Activated naive CD4-positive, alpha-beta T cell treated with anti-CD3 and anti-CD28 coated beads, Interleukin-2, amount 50 U/mL, for 24 hours (primary cell): Measurements from ENCODE around the gene ASGR1.
A peak's percentile ranks its signal among the peaks of the same experiment; 100 is the strongest.

Source experiments
- H3K27ac Mint-ChIP-seq: one replicate; pipeline ENCODE4 v1.8.0; 2021; ENCODE audit warnings: mild to moderate bottlenecking, mixed read lengths
- H3K27me3 Mint-ChIP-seq: one replicate; pipeline ENCODE4 v1.8.0; 2021; ENCODE audit warnings: mixed read lengths
- H3K36me3 Mint-ChIP-seq: one replicate; pipeline ENCODE4 v1.8.0; 2021; ENCODE audit warnings: mixed read lengths
- H3K4me1 Mint-ChIP-seq: one replicate; pipeline ENCODE4 v1.8.0; 2021; ENCODE audit warnings: mixed read lengths
- H3K4me3 Mint-ChIP-seq: one replicate; pipeline ENCODE4 v1.8.0; 2021; ENCODE audit warnings: mild to moderate bottlenecking, mixed read lengths
- H3K9me3 Mint-ChIP-seq: one replicate; pipeline ENCODE4 v1.8.0; 2021; ENCODE audit warnings: mixed read lengths

The ASGR1 gene

DNA sequence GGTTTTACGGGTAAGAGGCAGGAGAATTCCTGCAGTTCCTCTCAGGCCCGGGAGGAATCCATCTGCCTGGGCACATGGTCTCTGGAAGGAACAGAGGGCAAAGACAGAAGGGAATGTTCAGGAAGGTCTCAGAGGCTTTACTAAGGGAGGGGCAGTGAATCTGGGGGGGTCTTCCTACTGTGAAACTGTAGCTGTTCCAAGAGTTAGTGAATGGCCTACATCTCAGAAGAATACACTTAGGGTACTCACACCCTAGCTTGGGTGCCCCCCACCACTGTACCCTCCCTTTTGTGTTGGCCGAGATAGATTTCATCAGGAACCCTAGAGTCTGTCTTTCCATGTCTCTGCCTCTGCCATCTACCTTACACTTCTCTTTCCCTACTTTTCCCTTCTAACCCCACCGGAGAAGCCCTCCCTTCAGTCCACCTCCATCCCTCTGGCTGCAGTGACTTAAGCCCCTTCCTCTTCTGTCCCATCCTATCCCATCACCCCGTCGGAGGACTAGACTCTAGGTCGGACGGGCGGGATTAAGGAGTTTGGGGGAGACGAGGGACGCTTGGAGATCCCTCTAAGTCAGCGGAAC lies 40.1 kb upstream of the ASGR1 start:
- peaks cover 4% of the 10 kb centered on the region for H3K36me3 Mint-ChIP-seq
- H3K9me3 Mint-ChIP-seq: no peaks in the 10 kb centered on the region
- H3K4me3 Mint-ChIP-seq: peak overlapping the region; percentile 92
- no peaks in the 10 kb centered on the region for H3K27me3 Mint-ChIP-seq
- H3K4me1 Mint-ChIP-seq: peaks cover 64% of the 10 kb centered on the region
- H3K27ac Mint-ChIP-seq: peak overlapping the region; percentile 92

DNA sequence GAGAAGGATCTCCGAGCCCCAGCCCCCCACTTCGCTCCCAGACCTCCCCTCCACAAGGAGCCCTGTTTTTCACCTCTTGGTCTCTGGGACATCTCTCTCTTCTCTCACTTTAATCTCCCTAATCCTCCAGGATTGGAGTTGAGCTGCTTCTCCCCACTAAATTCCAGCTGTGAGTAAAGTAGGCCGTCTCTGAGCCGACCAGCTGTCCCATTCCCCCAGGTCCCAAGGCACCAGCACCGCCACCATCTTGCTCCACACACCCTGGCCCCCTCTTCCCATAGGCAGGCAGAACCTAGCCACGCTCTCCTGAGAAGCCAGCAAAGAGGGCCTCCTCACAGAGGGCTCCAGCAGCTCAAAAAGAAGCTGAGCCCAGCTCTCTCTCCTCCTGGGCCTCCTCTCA lies 39.6 kb upstream of the ASGR1 start:
- Mint-ChIP-seq H3K4me3 (peak overlapping the region; percentile 92), H3K27me3 (no peaks in the 10 kb centered on the region), H3K4me1 (peaks cover 69% of the 10 kb centered on the region), H3K27ac (peak overlapping the region; percentile 92), H3K36me3 (peaks cover 2% of the 10 kb centered on the region), H3K9me3 (no peaks in the 10 kb centered on the region)

DNA sequence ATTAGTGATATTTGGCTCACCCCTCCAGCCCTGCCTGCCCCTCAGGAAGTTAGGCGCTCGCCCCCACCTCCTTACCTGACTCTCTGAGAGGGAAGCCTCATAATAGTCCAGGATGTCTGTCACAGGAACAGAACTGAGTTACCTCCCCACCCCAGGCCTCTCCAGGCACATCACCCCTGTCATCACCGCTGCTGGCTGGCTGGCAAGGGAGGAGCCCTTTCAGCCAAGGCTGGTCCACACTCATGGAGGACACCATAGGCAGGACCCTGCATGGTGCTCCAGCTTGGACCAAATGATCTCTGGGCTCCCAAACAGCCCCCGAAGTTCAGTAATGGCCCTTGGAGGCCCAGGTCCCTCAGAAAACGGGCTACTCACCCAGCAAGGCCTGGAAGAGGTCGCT lies 39.0 kb upstream of the ASGR1 start:
- peaks cover 75% of the 10 kb centered on the region for H3K4me1 Mint-ChIP-seq
- no peaks in the 10 kb centered on the region for H3K9me3 Mint-ChIP-seq
- H3K4me3 Mint-ChIP-seq: peak overlapping the region; percentile 74

DNA sequence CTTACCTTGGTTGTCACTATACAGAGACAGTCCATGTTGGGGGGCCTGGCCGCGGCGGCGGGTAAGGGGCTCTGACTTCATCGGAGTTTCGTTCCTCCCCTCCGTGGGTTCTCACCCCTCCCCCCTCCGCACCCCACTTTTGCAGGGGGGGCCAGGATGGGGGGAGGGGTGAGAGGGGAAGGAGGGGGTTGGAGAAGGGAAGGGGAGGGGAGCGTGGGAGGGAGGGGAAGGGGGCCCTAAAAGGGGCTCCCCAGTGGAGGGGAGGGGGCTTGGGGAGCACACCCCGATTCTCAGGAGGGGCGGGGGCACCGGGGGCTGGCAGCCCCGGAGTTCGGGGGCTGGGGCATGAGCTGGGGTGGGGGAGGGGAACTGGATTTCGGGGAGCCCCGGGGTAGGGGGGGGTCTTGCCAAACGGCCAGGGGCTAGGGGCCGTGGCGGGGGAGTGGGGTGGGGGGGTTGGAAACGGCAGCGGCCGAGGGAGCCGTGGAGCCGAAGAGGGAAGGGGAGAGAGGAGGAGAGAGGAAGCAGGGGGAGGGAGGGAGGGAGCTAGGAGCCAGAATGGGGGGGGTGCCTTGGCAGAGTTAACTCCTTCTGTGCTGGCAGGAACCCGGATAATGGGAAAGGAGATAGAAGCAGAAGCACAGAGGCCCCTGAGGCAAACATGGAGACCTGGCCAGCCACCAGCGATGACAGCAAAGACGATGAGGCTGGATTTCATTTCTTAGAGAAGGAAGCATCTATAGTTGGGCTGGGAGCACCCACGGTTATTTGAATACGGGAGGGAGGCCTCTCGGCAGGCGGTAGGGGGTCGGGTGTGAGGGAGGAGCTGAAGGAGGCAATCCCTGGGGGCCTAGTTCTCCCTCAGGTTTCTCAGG lies 38.2 kb upstream of the ASGR1 start:
- Mint-ChIP-seq H3K36me3 (no peaks in the 10 kb centered on the region), H3K27ac (peak overlapping the region; percentile 85), H3K27me3 (no peaks in the 10 kb centered on the region), H3K9me3 (no peaks in the 10 kb centered on the region), H3K4me1 (peaks cover 78% of the 10 kb centered on the region), H3K4me3 (peak overlapping the region; percentile 74)

More for the DNA sequence above, 39.0 kb upstream of the ASGR1 start:
- Mint-ChIP-seq H3K27me3 (no peaks in the 10 kb centered on the region), H3K27ac (peak overlapping the region; percentile 65), H3K36me3 (no peaks in the 10 kb centered on the region)

DNA sequence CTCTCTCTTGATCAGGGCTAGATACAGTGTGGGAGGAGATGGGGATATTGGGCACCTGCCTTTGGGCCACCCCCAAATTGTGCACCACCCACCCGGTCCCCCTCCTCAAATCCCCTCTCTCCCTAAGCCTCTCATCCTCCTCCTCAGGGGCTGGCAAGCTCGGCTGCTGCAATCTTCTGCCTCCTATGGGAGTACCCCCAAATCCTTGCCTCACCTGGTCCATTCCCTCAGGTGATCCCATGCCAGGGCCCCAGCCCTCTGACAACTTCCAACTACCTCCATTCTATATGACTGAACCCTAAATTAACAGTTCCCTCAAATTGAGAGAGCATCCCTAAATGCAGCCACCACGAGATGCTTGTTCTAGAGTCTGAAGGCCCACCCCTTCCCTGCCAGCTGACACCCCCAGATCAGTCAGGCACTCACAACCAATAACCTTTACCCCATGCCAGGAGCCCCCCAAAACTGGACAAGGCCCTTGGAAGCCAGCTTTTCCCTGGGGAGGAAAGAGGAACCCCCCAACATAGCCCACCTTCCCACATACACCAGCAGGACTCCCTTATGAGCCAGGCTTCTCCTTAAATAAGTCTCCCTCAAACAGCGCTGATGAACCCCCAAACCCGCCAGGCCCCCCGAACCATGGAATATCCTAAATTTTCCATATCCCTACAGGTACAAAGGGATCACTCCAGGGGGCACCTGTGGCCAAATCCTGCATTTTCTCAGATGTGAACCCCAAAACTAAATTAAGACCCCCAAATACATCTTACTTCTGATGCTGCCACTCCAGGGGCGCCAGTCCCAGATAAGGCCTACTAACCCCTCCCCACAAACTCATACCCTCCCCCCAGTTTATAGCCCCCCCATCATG lies 37.3 kb upstream of the ASGR1 start:
- H3K4me1 Mint-ChIP-seq: peaks cover 83% of the 10 kb centered on the region
- H3K36me3 Mint-ChIP-seq: no peaks in the 10 kb centered on the region
- H3K9me3 Mint-ChIP-seq: no peaks in the 10 kb centered on the region
- peak overlapping the region; percentile 59 for H3K4me3 Mint-ChIP-seq
- no peaks in the 10 kb centered on the region for H3K27me3 Mint-ChIP-seq
- peak overlapping the region; percentile 48 for H3K27ac Mint-ChIP-seq

GRCh38 chr17:7215652-7216180 lies 36.5 kb upstream of the ASGR1 start:
- no peaks in the 10 kb centered on the region for H3K36me3 Mint-ChIP-seq
- peak overlapping the region; percentile 31 for H3K27ac Mint-ChIP-seq
- H3K4me1 Mint-ChIP-seq: peaks cover 75% of the 10 kb centered on the region
- peak overlapping the region; percentile 91 for H3K4me3 Mint-ChIP-seq
- no peaks in the 10 kb centered on the region for H3K9me3 Mint-ChIP-seq
- no peaks in the 10 kb centered on the region for H3K27me3 Mint-ChIP-seq

DNA sequence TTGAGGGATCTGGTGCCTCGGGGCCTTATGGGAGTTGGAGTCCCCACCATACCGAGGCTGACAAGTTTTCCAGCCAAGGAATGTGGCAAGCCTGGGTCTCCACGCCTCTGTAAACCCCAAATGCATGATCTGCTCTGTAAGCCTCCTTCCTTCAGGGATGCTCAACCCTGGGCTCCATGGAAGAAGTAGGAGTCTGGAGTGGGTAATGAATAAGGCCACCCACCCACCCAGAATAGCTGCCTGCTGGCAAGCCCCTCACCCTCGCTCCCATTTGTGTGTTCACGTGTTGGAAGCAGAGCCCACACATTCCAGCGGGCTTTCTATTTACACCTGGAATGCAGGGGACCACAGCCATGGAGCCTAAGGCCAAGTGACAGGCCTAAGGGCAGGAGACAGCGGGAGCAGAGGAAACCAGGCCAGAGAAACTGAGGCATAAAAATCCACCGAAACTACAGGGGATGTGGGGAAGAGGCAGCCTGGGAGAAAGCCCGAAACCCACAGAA lies 36.0 kb upstream of the ASGR1 start:
- Mint-ChIP-seq H3K27me3 (no peaks in the 10 kb centered on the region), H3K9me3 (no peaks in the 10 kb centered on the region), H3K4me1 (peaks cover 71% of the 10 kb centered on the region), H3K4me3 (peak overlapping the region; percentile 91), H3K36me3 (no peaks in the 10 kb centered on the region), H3K27ac (peak overlapping the region; percentile 99)

- Mint-ChIP-seq H3K36me3 (no peaks in the 10 kb centered on the region), H3K9me3 (no peaks in the 10 kb centered on the region), H3K4me3 (peak overlapping the region; percentile 91), H3K27ac (peak overlapping the region; percentile 99), H3K27me3 (no peaks in the 10 kb centered on the region), H3K4me1 (peaks cover 72% of the 10 kb centered on the region)
Measured at GRCh38 chr17:7214300-7215135, 35.3 kb upstream of the ASGR1 start.

- Mint-ChIP-seq H3K4me3 (peak overlapping the region; percentile 91), H3K27me3 (no peaks in the 10 kb centered on the region), H3K27ac (peak overlapping the region; percentile 99), H3K4me1 (peaks cover 66% of the 10 kb centered on the region), H3K9me3 (no peaks in the 10 kb centered on the region), H3K36me3 (no peaks in the 10 kb centered on the region)
Measured at GRCh38 chr17:7213895-7214299, 34.7 kb upstream of the ASGR1 start.

- Mint-ChIP-seq H3K9me3 (no peaks in the 10 kb centered on the region), H3K36me3 (no peaks in the 10 kb centered on the region), H3K27me3 (no peaks in the 10 kb centered on the region), H3K27ac (no peak overlapping the region), H3K4me3 (no peak overlapping the region), H3K4me1 (peaks cover 52% of the 10 kb centered on the region)
Measured at GRCh38 chr17:7211491-7212273, 32.5 kb upstream of the ASGR1 start.

DNA sequence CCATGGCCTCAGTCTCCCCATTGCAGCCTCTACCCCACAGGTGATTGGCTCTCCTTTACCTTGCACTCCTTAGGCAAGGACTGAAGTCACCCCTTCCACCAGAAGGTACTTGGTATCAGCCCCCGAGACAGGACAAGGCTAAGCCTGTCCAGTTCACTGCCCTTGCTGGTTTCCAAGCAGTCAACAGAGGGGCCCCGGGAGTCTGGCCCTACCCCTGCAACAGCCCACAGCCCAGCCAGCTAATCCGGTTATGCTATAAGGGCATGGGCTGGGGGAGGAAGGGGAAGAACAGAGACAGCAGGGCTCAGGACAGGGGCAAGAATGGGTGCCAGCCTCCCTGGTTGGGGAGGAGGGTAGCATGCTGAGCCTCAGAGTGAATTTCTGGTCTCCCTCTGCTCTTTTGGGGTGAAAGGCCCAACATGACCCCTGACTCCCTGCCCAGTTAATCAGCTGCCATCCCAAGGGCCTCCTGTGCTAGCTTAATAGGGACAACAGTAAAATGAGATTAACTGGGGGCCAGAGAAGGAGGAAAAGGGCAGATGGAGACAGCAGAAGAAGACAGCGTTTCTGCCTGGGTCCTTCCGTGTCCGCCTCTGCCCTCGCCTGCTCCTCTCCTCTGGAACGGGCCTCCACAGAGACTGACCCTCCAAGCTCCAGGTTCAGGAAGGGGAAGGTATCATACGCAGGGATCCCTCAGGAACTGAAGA lies 29.7 kb upstream of the ASGR1 start:
- Mint-ChIP-seq H3K4me1 (peaks cover 52% of the 10 kb centered on the region), H3K36me3 (no peaks in the 10 kb centered on the region), H3K9me3 (no peaks in the 10 kb centered on the region), H3K27me3 (no peaks in the 10 kb centered on the region), H3K27ac (no peak overlapping the region), H3K4me3 (no peak overlapping the region)

GRCh38 chr17:7208027-7208571 lies 28.9 kb upstream of the ASGR1 start:
- Mint-ChIP-seq H3K9me3 (no peaks in the 10 kb centered on the region), H3K4me3 (no peak overlapping the region), H3K36me3 (no peaks in the 10 kb centered on the region), H3K4me1 (peaks cover 48% of the 10 kb centered on the region), H3K27me3 (no peaks in the 10 kb centered on the region), H3K27ac (no peak overlapping the region)
